Uterus (tissue), 4 donors: ENCODE results near the gene IFITM5. TPM values are rescaled to one million over a fixed set of nuclear protein-coding genes. Genes with fewer than 3 reads are reported as not detected.
A peak's percentile ranks its signal among the peaks of the same experiment; 100 is the strongest.
"Not testable (repeated sequence)": the region's sequence is repeated elsewhere in the genome, so short reads cannot be mapped to it uniquely, and the experiment has no call there.

Experiments
- DNase-seq, 2 donors: peaks; one replicate each; pipeline ENCODE4 v3.0.0-alpha.2; 2019 to 2020
- H3K27ac ChIP-seq, 2 donors: fragments of 200-600 bp; sonication (generic); 1 replicate in 1 of 2; 2 replicates in 1 of 2; pipeline ENCODE4 v1.5.1; 2016 to 2018
- H3K27me3 ChIP-seq, 2 donors: fragments of 200-600 bp; sonication (generic); one replicate each; pipeline ENCODE4 v1.5.1; 2018 to 2019; ENCODE audit warnings: control low read depth in 1 of 2
- H3K36me3 ChIP-seq, 2 donors: fragments of 200-600 bp; sonication (generic); one replicate each; pipeline ENCODE4 v1.5.1; 2019; ENCODE audit warnings: control low read depth in 1 of 2
- H3K4me1 ChIP-seq, 2 donors: fragments of 200-600 bp; sonication (generic); one replicate each; pipeline ENCODE4 v1.5.1; 2018 to 2019; ENCODE audit warnings: control low read depth in 1 of 2
- H3K4me3 ChIP-seq, 2 donors: fragments of 200-600 bp; sonication (generic); 1 replicate in 1 of 2; 2 replicates in 1 of 2; pipeline ENCODE4 v1.5.1; 2018 to 2019; ENCODE audit warnings: mild to moderate bottlenecking in 1 of 2
- H3K9me3 ChIP-seq, 2 donors: fragments of 200-600 bp; sonication (generic); one replicate each; pipeline ENCODE4 v1.5.1; 2019; ENCODE audit warnings: control low read depth in 1 of 2
- POLR2A ChIP-seq, 2 donors: fragments of 450-650 bp; IDR thresholded peaks; one replicate each; pipeline ENCODE4 v1.6.1; 2016; ENCODE audit warnings: antibody characterized with exemption in 2 of 2, mild to moderate bottlenecking in 1 of 2, moderate library complexity in 1 of 2
- intact Hi-C: fragments of 100-400 bp; cut with DNase I; formaldehyde crosslinking; loops from one replicate; pipeline ENCODE4 v1.15.1; 2023; ENCODE audit warnings: low total_unique reads
- total RNA-seq, 4 donors: library from RNA; depleted of rRNA in 3 of 4; stranded (reverse); fragments of >200 nt in 3 of 4; gene quantifications; one replicate each; pipeline versions ENCODE4 v1.1.0 to v1.2.4, GENCODE V29; 2014 to 2023
- TF ChIP-seq, protein P1 (sequence below), 4 experiments: fragments of 200-600 bp in 2 of 4; fragments of 450-650 bp in 2 of 4; sonication (generic) in 2 of 4; IDR thresholded peaks; one replicate each; pipeline ENCODE4 v1.5.1; 2016 to 2019; ENCODE audit warnings: antibody characterized with exemption in 4 of 4, mild to moderate bottlenecking in 2 of 4, moderate library complexity in 1 of 4
- donor health status: DM: yes; HTN: yes; CAD: no.

Gene IFITM5
- total RNA-seq, 4 donors from 2014 or later = not detected

DNA sequence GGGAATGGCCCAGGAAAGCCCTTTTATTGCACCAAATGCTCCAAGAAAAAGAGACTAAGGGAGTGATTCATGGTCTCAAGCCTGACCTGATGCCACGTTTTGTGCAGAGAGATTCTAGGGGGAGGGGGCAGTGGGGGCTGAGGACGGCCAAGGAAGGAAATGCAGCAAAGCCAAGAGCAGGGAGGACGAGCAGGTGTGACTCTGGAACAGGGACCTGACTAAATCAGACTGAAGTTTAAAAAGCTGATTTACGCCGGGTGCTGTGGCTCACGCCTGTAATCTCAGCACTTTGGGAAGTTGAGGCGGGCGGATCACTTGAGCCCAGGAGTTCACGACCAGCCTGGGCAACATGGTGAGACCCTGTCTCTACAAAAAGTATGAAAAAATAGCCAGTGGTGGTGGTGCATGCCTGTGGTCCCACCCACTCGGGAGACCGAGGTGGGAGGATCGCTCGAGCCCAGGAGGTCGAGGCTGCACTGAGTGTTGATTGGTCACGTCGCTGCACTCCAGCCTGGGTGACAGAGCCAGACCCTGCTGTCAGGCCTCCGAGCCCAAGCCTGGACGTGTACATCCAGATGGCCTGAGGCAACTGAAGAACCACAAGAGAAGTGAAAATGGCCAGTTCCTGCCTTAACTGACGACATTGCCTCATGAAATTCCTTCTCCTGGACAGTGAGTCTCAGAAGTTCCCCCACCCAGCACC is 32.2 kb upstream of the IFITM5 start:
- H3K4me1 ChIP-seq = peaks cover 5 to 21% of the 10 kb centered on the region in 2 donors

DNA sequence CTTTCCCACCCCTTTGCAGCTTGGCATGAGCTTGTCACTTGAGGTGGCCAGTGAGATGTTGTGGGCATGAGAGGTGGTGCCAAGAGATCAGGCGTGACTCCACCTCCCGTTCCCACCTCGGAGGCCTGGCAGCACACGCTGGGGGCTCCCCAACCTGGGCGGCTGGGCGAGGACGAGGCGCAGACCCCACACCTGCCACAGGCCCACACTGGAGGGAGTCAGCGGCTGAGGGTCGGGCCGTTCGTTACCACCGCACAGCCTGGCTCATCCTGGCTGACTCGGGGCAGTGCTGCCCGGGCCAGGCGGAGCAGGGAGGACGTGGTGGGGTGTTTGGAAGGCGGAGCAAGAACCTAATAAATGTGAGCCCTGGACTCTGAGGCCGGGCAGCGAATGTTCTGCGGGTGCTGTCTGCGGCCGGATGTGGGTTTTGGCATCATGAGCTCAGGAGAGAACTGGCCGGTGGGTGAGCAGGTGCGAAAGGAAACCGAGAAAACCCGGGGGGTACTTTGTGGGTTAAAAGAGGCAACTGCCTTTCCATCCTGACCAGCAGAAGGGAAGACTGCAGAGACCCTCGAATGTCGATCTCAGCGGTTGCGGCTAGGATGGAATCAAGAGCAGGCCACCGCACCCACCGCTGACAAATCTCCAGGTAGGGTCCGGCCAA is 31.5 kb upstream of the IFITM5 start:
- Histone ChIP-seq H3K27ac (peak overlapping the region in 1 of 2 donors; percentile 15), H3K36me3 (no peaks in the 10 kb centered on the region), H3K9me3 (no peaks in the 10 kb centered on the region), H3K27me3 (no peaks in the 10 kb centered on the region), H3K4me1 (peaks cover 5 to 20% of the 10 kb centered on the region in 2 donors), H3K4me3 (no peak overlapping the region)
- TF ChIP-seq, protein P1, sequence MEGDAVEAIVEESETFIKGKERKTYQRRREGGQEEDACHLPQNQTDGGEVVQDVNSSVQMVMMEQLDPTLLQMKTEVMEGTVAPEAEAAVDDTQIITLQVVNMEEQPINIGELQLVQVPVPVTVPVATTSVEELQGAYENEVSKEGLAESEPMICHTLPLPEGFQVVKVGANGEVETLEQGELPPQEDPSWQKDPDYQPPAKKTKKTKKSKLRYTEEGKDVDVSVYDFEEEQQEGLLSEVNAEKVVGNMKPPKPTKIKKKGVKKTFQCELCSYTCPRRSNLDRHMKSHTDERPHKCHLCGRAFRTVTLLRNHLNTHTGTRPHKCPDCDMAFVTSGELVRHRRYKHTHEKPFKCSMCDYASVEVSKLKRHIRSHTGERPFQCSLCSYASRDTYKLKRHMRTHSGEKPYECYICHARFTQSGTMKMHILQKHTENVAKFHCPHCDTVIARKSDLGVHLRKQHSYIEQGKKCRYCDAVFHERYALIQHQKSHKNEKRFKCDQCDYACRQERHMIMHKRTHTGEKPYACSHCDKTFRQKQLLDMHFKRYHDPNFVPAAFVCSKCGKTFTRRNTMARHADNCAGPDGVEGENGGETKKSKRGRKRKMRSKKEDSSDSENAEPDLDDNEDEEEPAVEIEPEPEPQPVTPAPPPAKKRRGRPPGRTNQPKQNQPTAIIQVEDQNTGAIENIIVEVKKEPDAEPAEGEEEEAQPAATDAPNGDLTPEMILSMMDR (IDR thresholded peaks at IDR 0.05) = no peak
- no peak for TF ChIP-seq POLR2A (IDR thresholded peaks at IDR 0.05)
- intact Hi-C loops = no loop called here
- peak in 1 of 2 donors; percentile 21 for DNase-seq

More for the DNA sequence above, 32.2 kb upstream of the IFITM5 start:
- intact Hi-C loops = no loop called here
- H3K36me3 ChIP-seq = no peaks in the 10 kb centered on the region
- H3K4me3 ChIP-seq = no peak overlapping the region
- DNase-seq = peak in 1 of 2 donors; percentile 30
- H3K27ac ChIP-seq = peak overlapping the region in 1 of 2 donors; percentile 15
- no peaks in the 10 kb centered on the region for H3K27me3 ChIP-seq
- no peak for TF ChIP-seq POLR2A (IDR thresholded peaks at IDR 0.05)
- TF ChIP-seq, protein P1 (IDR thresholded peaks at IDR 0.05) = no peak
- H3K9me3 ChIP-seq = no peaks in the 10 kb centered on the region

DNA sequence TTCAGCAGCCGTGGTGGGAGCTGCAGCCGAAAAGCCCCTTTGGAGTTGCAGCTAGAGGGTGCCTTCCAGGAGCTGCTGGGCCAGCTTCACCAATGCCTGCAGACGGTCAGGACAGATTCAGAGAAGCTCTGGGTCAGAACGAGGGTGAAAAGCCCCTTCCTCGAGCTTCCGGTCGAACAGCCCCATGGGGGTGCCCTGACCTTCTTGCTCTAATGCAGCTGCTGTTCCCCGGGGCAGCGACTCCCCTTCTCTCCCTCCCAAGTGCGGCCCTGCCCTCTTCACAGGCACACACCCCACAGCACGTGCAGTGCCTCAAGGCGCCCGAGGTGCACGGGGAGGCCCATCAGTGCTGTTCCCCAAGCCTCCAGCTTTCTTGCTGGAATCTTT is 31.0 kb upstream of the IFITM5 start:
- Histone ChIP-seq H3K4me1 (peaks cover 5 to 21% of the 10 kb centered on the region in 2 donors), H3K9me3 (no peaks in the 10 kb centered on the region), H3K27ac (no peak overlapping the region), H3K27me3 (no peaks in the 10 kb centered on the region), H3K4me3 (no peak overlapping the region), H3K36me3 (no peaks in the 10 kb centered on the region)
- intact Hi-C loops = no loop called here
- DNase-seq = peak in 1 of 2 donors; percentile 17
- TF ChIP-seq POLR2A (IDR thresholded peaks at IDR 0.05) = no peak
- TF ChIP-seq, protein P1 (IDR thresholded peaks at IDR 0.05) = no peak

DNA sequence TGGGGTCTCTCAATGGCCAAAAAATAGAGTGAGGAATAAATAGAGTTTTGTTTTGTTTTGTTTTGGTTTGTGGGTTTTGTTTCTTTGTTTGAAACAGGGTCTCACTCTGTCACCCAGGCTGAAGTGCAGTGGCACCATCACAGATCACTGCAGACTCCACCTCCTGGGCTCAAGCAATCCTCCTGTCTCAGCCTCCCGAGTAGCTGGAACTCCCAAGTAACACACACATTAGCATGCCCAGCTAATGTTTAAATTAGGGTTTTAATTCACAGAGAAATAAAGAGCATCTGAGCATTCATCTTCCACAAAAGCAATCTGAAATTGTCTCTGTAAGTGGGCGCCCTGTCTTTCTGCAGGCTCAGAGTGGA is 30.5 kb upstream of the IFITM5 start:
- Histone ChIP-seq H3K27ac (no peak overlapping the region), H3K4me3 (no peak overlapping the region), H3K36me3 (no peaks in the 10 kb centered on the region), H3K9me3 (no peaks in the 10 kb centered on the region), H3K27me3 (no peaks in the 10 kb centered on the region), H3K4me1 (peaks cover 5 to 21% of the 10 kb centered on the region in 2 donors)
- intact Hi-C loops = no loop called here
- DNase-seq = no peak
- TF ChIP-seq, protein P1 (IDR thresholded peaks at IDR 0.05) = no peak
- no peak for TF ChIP-seq POLR2A (IDR thresholded peaks at IDR 0.05)

DNA sequence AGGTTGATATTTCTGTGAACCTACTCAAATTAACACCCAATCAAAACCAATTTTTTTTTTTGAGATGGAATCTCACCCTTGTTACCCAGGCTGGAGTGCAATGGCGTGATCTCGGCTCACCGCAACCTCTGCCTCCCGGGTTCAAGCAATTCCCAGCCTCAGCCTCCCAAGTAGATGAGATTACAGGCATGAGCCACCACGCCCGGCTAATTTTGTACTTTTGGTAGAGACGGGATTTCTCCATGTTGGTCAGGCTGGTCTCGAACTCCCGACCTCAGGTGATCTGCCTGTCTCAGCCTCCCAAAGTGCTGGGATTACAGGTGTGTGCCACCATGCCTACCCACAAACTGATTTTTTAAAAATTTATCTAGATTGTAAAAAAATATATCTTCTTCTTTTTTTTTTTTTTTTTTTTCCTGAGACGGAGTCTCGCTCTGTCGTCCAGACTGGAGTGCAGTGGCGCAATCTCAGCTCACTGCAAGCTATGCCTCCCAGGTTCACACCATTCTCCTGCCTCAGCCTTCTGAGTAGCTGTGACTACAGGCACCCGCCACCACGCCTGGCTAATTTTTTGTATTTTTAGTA is 29.3 kb upstream of the IFITM5 start:
- Histone ChIP-seq H3K4me1 (peaks cover 5 to 25% of the 10 kb centered on the region in 2 donors), H3K27ac (peak overlapping the region; percentile 29 to 91)
- H3K27me3 ChIP-seq, H3K36me3 ChIP-seq, H3K4me3 ChIP-seq, intact Hi-C loops, H3K9me3 ChIP-seq, DNase-seq: not testable (repeated sequence)
